H9 (cell line): ENCODE results near the gene MC1R. TPM values are rescaled to one million over a fixed set of nuclear protein-coding genes. Genes with fewer than 3 reads are reported as not detected.
A peak's percentile ranks its signal among the peaks of the same experiment; 100 is the strongest.

Source experiments
- DNase-seq: peaks from one replicate; pipeline ENCODE4 v3.0.0-alpha.2; 2017
- H2AFZ ChIP-seq: one replicate; pipeline ENCODE4 v1.6.1; 2013; ENCODE audit warnings: mild to moderate bottlenecking, low read length, control low read depth, moderate library complexity
- H2AK5ac ChIP-seq: 2 replicates; pipeline ENCODE4 v1.6.1; 2013; ENCODE audit warnings: low read length, control low read depth, mixed read lengths; ENCODE audit not compliant: insufficient read length
- H2BK120ac ChIP-seq: one replicate; pipeline ENCODE4 v1.6.1; 2013; ENCODE audit warnings: low read depth, mild to moderate bottlenecking, low read length, control low read depth, inconsistent platforms; ENCODE audit not compliant: poor library complexity, severe bottlenecking
- H2BK12ac ChIP-seq: 2 replicates; pipeline ENCODE4 v1.6.1; 2013; ENCODE audit warnings: low read length, control low read depth, mixed read lengths, low read depth; ENCODE audit not compliant: insufficient read length
- H2BK15ac ChIP-seq: 2 replicates; pipeline ENCODE4 v1.6.1; 2013; ENCODE audit warnings: low read depth, low read length, control low read depth
- H2BK20ac ChIP-seq: one replicate; pipeline ENCODE4 v1.6.1; 2013; ENCODE audit warnings: low read depth, mild to moderate bottlenecking, low read length, control low read depth, inconsistent platforms; ENCODE audit not compliant: poor library complexity, severe bottlenecking
- H2BK5ac ChIP-seq: 2 replicates; pipeline ENCODE4 v1.6.1; 2013; ENCODE audit warnings: low read length, control low read depth, mixed read lengths; ENCODE audit not compliant: insufficient read length
- H3K14ac ChIP-seq: 2 replicates; pipeline ENCODE4 v1.6.1; 2013; ENCODE audit warnings: low read length, control low read depth; ENCODE audit not compliant: insufficient read depth
- H3K18ac ChIP-seq: 2 replicates; pipeline ENCODE4 v1.6.1; 2013; ENCODE audit warnings: low read depth, mild to moderate bottlenecking, mixed read lengths, low read length, control low read depth; ENCODE audit not compliant: insufficient read length
- H3K23ac ChIP-seq: 2 replicates; pipeline ENCODE4 v1.6.1; 2013; ENCODE audit warnings: low read length, control low read depth, mixed read lengths, low read depth; ENCODE audit not compliant: insufficient read length
- H3K23me2 ChIP-seq: 2 replicates; pipeline ENCODE4 v1.6.1; 2013; ENCODE audit warnings: low read depth, mild to moderate bottlenecking, mixed read lengths, low read length, control low read depth; ENCODE audit not compliant: insufficient read length, poor library complexity, severe bottlenecking
- H3K27ac ChIP-seq: 2 replicates; pipeline ENCODE4 v1.5.1; 2013; ENCODE audit warnings: low read length, control low read depth, mixed read lengths, low read depth; ENCODE audit not compliant: insufficient read length
- H3K27me3 ChIP-seq: 2 replicates; pipeline ENCODE4 v1.6.1; 2013; ENCODE audit warnings: low read length, control low read depth, inconsistent platforms; ENCODE audit not compliant: insufficient read depth
- H3K4ac ChIP-seq: 2 replicates; pipeline ENCODE4 v1.6.1; 2013; ENCODE audit warnings: low read depth, mild to moderate bottlenecking, control low read depth, inconsistent platforms, low read length, moderate library complexity
- H3K4me1 ChIP-seq: 2 replicates; pipeline ENCODE4 v1.6.1; 2013; ENCODE audit warnings: low read length, control low read depth, inconsistent platforms; ENCODE audit not compliant: insufficient read depth
- H3K4me2 ChIP-seq: 2 replicates; pipeline ENCODE4 v1.6.1; 2013; ENCODE audit warnings: low read length, control low read depth, mixed read lengths; ENCODE audit not compliant: insufficient read length, insufficient read depth
- H3K56ac ChIP-seq: 2 replicates; pipeline ENCODE4 v1.6.1; 2013; ENCODE audit warnings: low read depth, mild to moderate bottlenecking, mixed read lengths, low read length, control low read depth; ENCODE audit not compliant: insufficient read length
- H3K79me1 ChIP-seq: 2 replicates; pipeline ENCODE4 v1.6.1; 2013; ENCODE audit warnings: low read depth, mild to moderate bottlenecking, moderate library complexity, low read length, control low read depth, inconsistent platforms; ENCODE audit not compliant: insufficient read depth, poor library complexity, severe bottlenecking
- H3K79me2 ChIP-seq: 2 replicates; pipeline ENCODE4 v1.6.1; 2013; ENCODE audit warnings: low read length, control low read depth, inconsistent platforms; ENCODE audit not compliant: insufficient read depth
- H3K9ac ChIP-seq: 2 replicates; pipeline ENCODE4 v1.6.1; 2013; ENCODE audit warnings: low read length, control low read depth, mixed read lengths; ENCODE audit not compliant: insufficient read length; ENCODE audit errors: extremely low read depth
- H3K9me3 ChIP-seq: one replicate; pipeline ENCODE4 v1.6.1; 2013; ENCODE audit warnings: low read depth, low read length, inconsistent platforms; ENCODE audit not compliant: control insufficient read depth
- H3T11ph ChIP-seq: one replicate; pipeline ENCODE4 v1.6.1; 2013; ENCODE audit warnings: mild to moderate bottlenecking, low read length, control low read depth, inconsistent platforms
- H4K20me1 ChIP-seq: one replicate; pipeline ENCODE4 v1.6.1; 2013; ENCODE audit not compliant: control insufficient read depth, insufficient read length, insufficient read depth
- H4K5ac ChIP-seq: 2 replicates; pipeline ENCODE4 v1.6.1; 2013; ENCODE audit warnings: low read depth, mild to moderate bottlenecking, mixed read lengths, low read length, control low read depth; ENCODE audit not compliant: insufficient read length
- H4K8ac ChIP-seq: replicated peaks from 2 replicates; pipeline ENCODE4 v1.6.1; 2013; ENCODE audit warnings: low read length, control low read depth, mixed read lengths, low read depth; ENCODE audit not compliant: insufficient read length
- H4K91ac ChIP-seq: 2 replicates; pipeline ENCODE4 v1.6.1; 2013; ENCODE audit warnings: low read depth, mild to moderate bottlenecking, moderate library complexity, mixed read lengths, low read length, control low read depth; ENCODE audit not compliant: insufficient read length
- H3K27ac Mint-ChIP-seq, 3 experiments: 2 replicates in 2 of 3; 3 replicates in 1 of 3; pipeline ENCODE4 v1.8.0; 2020 to 2021; ENCODE audit warnings: mixed read lengths in 3 of 3, mild to moderate bottlenecking in 1 of 3, moderate library complexity in 1 of 3
- H3K27me3 Mint-ChIP-seq: 2 replicates; pipeline ENCODE4 v1.8.0; 2021; ENCODE audit warnings: low read depth, mild to moderate bottlenecking, moderate library complexity, mixed read lengths
- H3K36me3 Mint-ChIP-seq, 3 experiments: 2 replicates in 2 of 3; 3 replicates in 1 of 3; pipeline ENCODE4 v1.8.0; 2020 to 2021; ENCODE audit warnings: low read depth in 3 of 3, mixed read lengths in 3 of 3; ENCODE audit not compliant: insufficient read depth in 1 of 3
- H3K4me1 Mint-ChIP-seq, 2 experiments: 2 replicates each; pipeline ENCODE4 v1.8.0; 2020; ENCODE audit warnings: mixed read lengths in 2 of 2
- H3K4me3 Mint-ChIP-seq, 2 experiments: 2 replicates in 1 of 2; 3 replicates in 1 of 2; pipeline ENCODE4 v1.8.0; 2020 to 2021; ENCODE audit warnings: mild to moderate bottlenecking in 2 of 2, mixed read lengths in 2 of 2, moderate library complexity in 1 of 2
- H3K9me3 Mint-ChIP-seq, 2 experiments: 2 replicates in 1 of 2; 3 replicates in 1 of 2; pipeline ENCODE4 v1.8.0; 2020; ENCODE audit warnings: mild to moderate bottlenecking in 2 of 2, mixed read lengths in 2 of 2, moderate library complexity in 1 of 2
- WGBS: extraction: QIAGEN DNeasy Blood & Tissue Kit; methylation state at CpG from one replicate; pipeline ENCODE4 v1.1.7; 2013; ENCODE audit warnings: missing lambda C conversion rate, low lambda C conversion rate, mixed read lengths; ENCODE audit not compliant: insufficient read length; ENCODE audit errors: extremely low coverage; 5-methylcytosine and 5-hydroxymethylcytosine counted together
- total RNA-seq: library from RNA; stranded (reverse); gene quantifications from 2 replicates; pipeline ENCODE4 v1.2.1, GENCODE V29; 2021
- TF ChIP-seq, protein P1 (sequence below): fragments of 200-600 bp; sonication (generic); conservative IDR thresholded peaks from 3 replicates; pipeline ENCODE4 v1.8.0; 2021; ENCODE audit warnings: antibody characterized with exemption, mild to moderate bottlenecking

The MC1R gene
- total RNA-seq, 1 experiment from 2014 or later: 4.7 TPM

- Mint-ChIP-seq H3K27me3 (no peaks in the 10 kb centered on the region), H3K27ac (peak overlapping the region; percentile 20 to 52 (median 49); a peak in 4 of 7 replicates), H3K9me3 (no peaks in the 10 kb centered on the region), H3K36me3 (peaks cover 25 to 61% (median 55%) of the 10 kb centered on the region in 3 experiments), H3K4me1 (no peaks in the 10 kb centered on the region), H3K4me3 (no peak overlapping the region)
- Histone ChIP-seq H3K79me2 (no peaks in the 10 kb centered on the region), H4K8ac (no peak overlapping the region), H3T11ph (no peak overlapping the region), H3K4me1 (no peaks in the 10 kb centered on the region), H2BK5ac (no peak overlapping the region), H2AFZ (no peak overlapping the region), H4K20me1 (no peaks in the 10 kb centered on the region), H3K79me1 (no peaks in the 10 kb centered on the region), H3K9ac (no peak overlapping the region), H2AK5ac (no peak overlapping the region), H2BK15ac (no peak overlapping the region), H3K4me2 (no peak overlapping the region), H3K23me2 (no peaks in the 10 kb centered on the region), H3K9me3 (no peaks in the 10 kb centered on the region), H4K91ac (no peak overlapping the region), H4K5ac (no peak overlapping the region), H3K4ac (no peak overlapping the region), H3K27ac (no peak overlapping the region), H2BK20ac (no peak overlapping the region), H2BK120ac (no peak overlapping the region), H3K27me3 (no peaks in the 10 kb centered on the region), H3K18ac (no peak overlapping the region), H2BK12ac (no peak overlapping the region), H3K56ac (no peak overlapping the region), H3K14ac (no peak overlapping the region), H3K23ac (no peak overlapping the region)
- no CpG with 5 or more reads among the region's 36 CpGs for WGBS
- no peak for DNase-seq
- TF ChIP-seq, protein P1, sequence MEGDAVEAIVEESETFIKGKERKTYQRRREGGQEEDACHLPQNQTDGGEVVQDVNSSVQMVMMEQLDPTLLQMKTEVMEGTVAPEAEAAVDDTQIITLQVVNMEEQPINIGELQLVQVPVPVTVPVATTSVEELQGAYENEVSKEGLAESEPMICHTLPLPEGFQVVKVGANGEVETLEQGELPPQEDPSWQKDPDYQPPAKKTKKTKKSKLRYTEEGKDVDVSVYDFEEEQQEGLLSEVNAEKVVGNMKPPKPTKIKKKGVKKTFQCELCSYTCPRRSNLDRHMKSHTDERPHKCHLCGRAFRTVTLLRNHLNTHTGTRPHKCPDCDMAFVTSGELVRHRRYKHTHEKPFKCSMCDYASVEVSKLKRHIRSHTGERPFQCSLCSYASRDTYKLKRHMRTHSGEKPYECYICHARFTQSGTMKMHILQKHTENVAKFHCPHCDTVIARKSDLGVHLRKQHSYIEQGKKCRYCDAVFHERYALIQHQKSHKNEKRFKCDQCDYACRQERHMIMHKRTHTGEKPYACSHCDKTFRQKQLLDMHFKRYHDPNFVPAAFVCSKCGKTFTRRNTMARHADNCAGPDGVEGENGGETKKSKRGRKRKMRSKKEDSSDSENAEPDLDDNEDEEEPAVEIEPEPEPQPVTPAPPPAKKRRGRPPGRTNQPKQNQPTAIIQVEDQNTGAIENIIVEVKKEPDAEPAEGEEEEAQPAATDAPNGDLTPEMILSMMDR: no peak
Measured at GRCh38 chr16:89898201-89898967, 20.3 kb upstream of the MC1R start.
